PC-9 (cell line): ENCODE results near the gene MCC. TPM values are rescaled to one million over a fixed set of nuclear protein-coding genes. Genes with fewer than 3 reads are reported as not detected.

ENCODE experiments used
- BruUV-seq: library from RNA; stranded (reverse); fragments of 400-500 nt; replicated peaks from 2 replicates; lab custom pipeline; 2021; lab: Mats Ljungman, UMichigan
- CTCF ChIA-PET: fragments of 300-600 bp; sonication (Branson Sonifier 250); formaldehyde crosslinking; loops from one replicate; lab custom pipeline; 2022; ENCODE audit warnings: antibody characterized with exemption; lab: Charles Lee
- POLR2A ChIA-PET: fragments of 300-600 bp; sonication (Branson Sonifier 250); formaldehyde crosslinking; loops from one replicate; lab custom pipeline; 2022; ENCODE audit warnings: antibody characterized with exemption; ENCODE audit not compliant: unreplicated experiment; lab: Charles Lee
- DNase-seq, 2 experiments: peaks; one replicate each; pipeline versions ENCODE4 v3.0.0 to v3.0.0-alpha.2; 2015 to 2022; ENCODE audit warnings: mixed read lengths in 1 of 2
- H2AFZ ChIP-seq: fragments of 200-600 bp; sonication (generic); 2 replicates; pipeline ENCODE4 v1.8.1; 2017; ENCODE audit warnings: antibody characterized with exemption
- H3F3A ChIP-seq: fragments of 200-600 bp; sonication (generic); 2 replicates; pipeline ENCODE4 v1.8.1; 2017; ENCODE audit warnings: antibody characterized with exemption, mild to moderate bottlenecking, low read depth; ENCODE audit not compliant: insufficient read depth
- H3K27ac ChIP-seq: fragments of 200-600 bp; sonication (generic); 2 replicates; pipeline ENCODE4 v1.6.1; 2016; ENCODE audit warnings: mixed run types
- H3K27me3 ChIP-seq: fragments of 200-600 bp; sonication (generic); 2 replicates; pipeline ENCODE4 v1.6.1; 2016; ENCODE audit warnings: low read depth, mixed run types; ENCODE audit not compliant: insufficient read depth
- H3K36me3 ChIP-seq: fragments of 200-600 bp; sonication (generic); 2 replicates; pipeline ENCODE4 v1.6.1; 2016; ENCODE audit warnings: low read depth, mixed run types
- H3K4me1 ChIP-seq: fragments of 200-600 bp; sonication (generic); replicated peaks from 2 replicates; pipeline ENCODE4 v1.6.1; 2016; ENCODE audit warnings: mixed run types; ENCODE audit not compliant: insufficient read depth
- H3K4me2 ChIP-seq: fragments of 200-600 bp; sonication (generic); 2 replicates; pipeline ENCODE4 v1.6.1; 2017; ENCODE audit warnings: mixed run types
- H3K4me3 ChIP-seq: fragments of 200-600 bp; sonication (generic); 2 replicates; pipeline ENCODE4 v1.6.1; 2016; ENCODE audit warnings: mixed run types
- H3K79me2 ChIP-seq: fragments of 200-600 bp; sonication (generic); 2 replicates; pipeline ENCODE4 v1.6.1; 2017; ENCODE audit warnings: low read depth, mixed run types
- H3K9me2 ChIP-seq: fragments of 200-600 bp; sonication (generic); 2 replicates; pipeline ENCODE4 v1.8.1; 2017; ENCODE audit warnings: mild to moderate bottlenecking; ENCODE audit not compliant: insufficient read depth
- H3K9me3 ChIP-seq: fragments of 200-600 bp; sonication (generic); 2 replicates; pipeline ENCODE4 v1.8.1; 2016; ENCODE audit warnings: low read depth; ENCODE audit not compliant: insufficient read depth
- H4K20me1 ChIP-seq: fragments of 200-600 bp; sonication (generic); 2 replicates; pipeline ENCODE4 v1.8.1; 2017; ENCODE audit not compliant: insufficient read depth
- EZH2 ChIP-seq: fragments of 200-600 bp; sonication (generic); IDR thresholded peaks from 2 replicates; pipeline ENCODE4 v1.8.0; 2017; ENCODE audit warnings: antibody characterized with exemption, low read depth
- intact Hi-C: fragments of 100-400 bp; cut with micrococcal nuclease; formaldehyde crosslinking; loops from one replicate; pipeline ENCODE4 v1.10.0; 2022; ENCODE audit not compliant: unreplicated experiment
- total RNA-seq: library from RNA; stranded (reverse); gene quantifications from 2 replicates; pipeline ENCODE4 v1.2.3, GENCODE V29; 2021
- TF ChIP-seq, protein P1 (sequence below): fragments of 200-600 bp; sonication (generic); conservative IDR thresholded peaks from 2 replicates; pipeline ENCODE4 v1.6.1; 2017; ENCODE audit warnings: mixed run types, antibody characterized with exemption, mild to moderate bottlenecking, moderate library complexity

The MCC gene
- total RNA-seq, 1 experiment from 2014 or later = 2.5 TPM

GRCh38 chr5:113237893-113238292 is 250.4 kb downstream of the MCC start:
- no peaks in the 10 kb centered on the region for H3K36me3 ChIP-seq
- H2AFZ ChIP-seq = no peak overlapping the region
- no peaks in the 10 kb centered on the region for H3K27me3 ChIP-seq
- no TSS peak for BruUV-seq
- CTCF ChIA-PET = no interaction called here
- H3K27ac ChIP-seq = no peak overlapping the region
- H3K9me3 ChIP-seq = no peaks in the 10 kb centered on the region
- no peak for DNase-seq
- POLR2A ChIA-PET = no interaction called here
- TF ChIP-seq, protein P1, sequence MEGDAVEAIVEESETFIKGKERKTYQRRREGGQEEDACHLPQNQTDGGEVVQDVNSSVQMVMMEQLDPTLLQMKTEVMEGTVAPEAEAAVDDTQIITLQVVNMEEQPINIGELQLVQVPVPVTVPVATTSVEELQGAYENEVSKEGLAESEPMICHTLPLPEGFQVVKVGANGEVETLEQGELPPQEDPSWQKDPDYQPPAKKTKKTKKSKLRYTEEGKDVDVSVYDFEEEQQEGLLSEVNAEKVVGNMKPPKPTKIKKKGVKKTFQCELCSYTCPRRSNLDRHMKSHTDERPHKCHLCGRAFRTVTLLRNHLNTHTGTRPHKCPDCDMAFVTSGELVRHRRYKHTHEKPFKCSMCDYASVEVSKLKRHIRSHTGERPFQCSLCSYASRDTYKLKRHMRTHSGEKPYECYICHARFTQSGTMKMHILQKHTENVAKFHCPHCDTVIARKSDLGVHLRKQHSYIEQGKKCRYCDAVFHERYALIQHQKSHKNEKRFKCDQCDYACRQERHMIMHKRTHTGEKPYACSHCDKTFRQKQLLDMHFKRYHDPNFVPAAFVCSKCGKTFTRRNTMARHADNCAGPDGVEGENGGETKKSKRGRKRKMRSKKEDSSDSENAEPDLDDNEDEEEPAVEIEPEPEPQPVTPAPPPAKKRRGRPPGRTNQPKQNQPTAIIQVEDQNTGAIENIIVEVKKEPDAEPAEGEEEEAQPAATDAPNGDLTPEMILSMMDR = no peak
- TF ChIP-seq EZH2 = no peak
- no peaks in the 10 kb centered on the region for H4K20me1 ChIP-seq
- no peaks in the 10 kb centered on the region for H3K4me1 ChIP-seq
- H3K79me2 ChIP-seq = no peaks in the 10 kb centered on the region
- H3K4me2 ChIP-seq = no peak overlapping the region
- H3F3A ChIP-seq = no peaks in the 10 kb centered on the region
- no peaks in the 10 kb centered on the region for H3K9me2 ChIP-seq
- intact Hi-C loops = no loop called here
- no peak overlapping the region for H3K4me3 ChIP-seq

DNA sequence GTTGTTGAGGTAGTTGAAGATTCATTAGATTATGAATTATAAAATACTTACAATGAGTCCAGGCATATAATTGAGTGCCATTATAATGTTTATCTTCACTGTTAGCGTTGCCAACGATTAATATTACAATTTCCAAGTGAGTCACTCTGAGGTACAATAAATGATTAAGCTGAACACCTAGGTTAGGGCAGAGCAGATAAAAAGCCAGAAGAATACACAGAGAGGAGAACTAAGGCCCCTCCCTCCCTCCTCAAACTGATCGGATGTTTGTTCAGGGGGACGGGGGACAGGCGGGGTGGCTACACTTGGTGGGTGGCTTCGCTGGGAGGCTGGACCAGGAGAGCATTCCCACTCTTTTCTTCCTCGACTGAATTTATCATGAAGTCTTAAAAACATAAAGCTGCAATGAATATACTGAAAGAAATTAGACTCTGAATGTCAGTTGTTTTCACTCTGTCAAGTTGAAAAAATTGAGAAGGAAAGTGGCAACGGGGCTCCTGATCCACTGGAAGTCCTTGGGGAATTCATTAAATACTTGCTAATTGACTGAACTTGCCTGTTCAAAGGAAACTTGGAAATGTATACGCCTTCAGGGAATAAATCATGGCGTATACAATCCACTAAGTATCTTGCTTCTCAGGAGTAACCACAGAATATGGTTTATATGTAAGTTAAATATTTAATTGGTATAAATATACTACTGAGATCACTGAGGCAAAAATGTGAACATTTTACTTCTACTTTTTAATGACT is 251.5 kb downstream of the MCC start:
- H3K9me2 ChIP-seq = no peaks in the 10 kb centered on the region
- H3K27ac ChIP-seq = no peak overlapping the region
- ChIA-PET CTCF (no interaction called here), POLR2A (no interaction called here)
- TF ChIP-seq EZH2 = no peak
- TF ChIP-seq, protein P1 = no peak
- no peaks in the 10 kb centered on the region for H3F3A ChIP-seq
- H2AFZ ChIP-seq = no peak overlapping the region
- no peaks in the 10 kb centered on the region for H3K9me3 ChIP-seq
- H3K79me2 ChIP-seq = no peaks in the 10 kb centered on the region
- H3K4me2 ChIP-seq = no peak overlapping the region
- BruUV-seq = no TSS peak
- no peak for DNase-seq
- H3K36me3 ChIP-seq = no peaks in the 10 kb centered on the region
- no peaks in the 10 kb centered on the region for H3K27me3 ChIP-seq
- intact Hi-C loops = no loop called here
- no peak overlapping the region for H3K4me3 ChIP-seq
- no peaks in the 10 kb centered on the region for H4K20me1 ChIP-seq
- no peaks in the 10 kb centered on the region for H3K4me1 ChIP-seq

DNA sequence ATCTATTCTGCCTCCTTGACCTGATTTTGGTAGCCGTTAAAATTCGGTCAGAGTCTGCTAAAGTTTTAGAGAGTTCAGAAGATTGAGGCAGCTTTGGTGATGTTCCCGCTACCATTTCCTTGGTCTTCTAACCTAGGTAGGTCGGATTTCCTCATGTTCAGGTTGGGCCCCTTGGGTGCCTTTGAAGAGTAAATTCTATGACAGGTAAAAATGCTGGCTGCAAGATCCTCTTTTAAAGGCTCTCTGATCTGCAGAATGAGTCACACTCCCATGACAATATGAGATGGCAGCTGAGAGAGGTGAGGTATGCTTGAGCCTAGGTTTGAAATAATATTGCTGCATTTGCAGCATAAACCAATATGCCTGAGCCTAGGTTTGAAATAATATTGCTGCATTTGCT is 252.4 kb downstream of the MCC start:
- ChIA-PET POLR2A (no interaction called here), CTCF (no interaction called here)
- Histone ChIP-seq H3K27ac (no peak overlapping the region), H3K4me2 (no peak overlapping the region), H3K79me2 (no peaks in the 10 kb centered on the region), H3K4me1 (no peaks in the 10 kb centered on the region), H3K4me3 (no peak overlapping the region), H3K9me3 (no peaks in the 10 kb centered on the region), H3K36me3 (no peaks in the 10 kb centered on the region), H2AFZ (no peak overlapping the region), H3K9me2 (no peaks in the 10 kb centered on the region), H4K20me1 (no peaks in the 10 kb centered on the region), H3K27me3 (no peaks in the 10 kb centered on the region), H3F3A (no peaks in the 10 kb centered on the region)
- DNase-seq = no peak
- no TSS peak for BruUV-seq
- intact Hi-C loops = no loop called here
- TF ChIP-seq EZH2 = no peak
- TF ChIP-seq, protein P1 = no peak
